NCI-H1048 (cell line): ENCODE measurements around the gene PCSK4.
"Not testable (repeated sequence)": the region's sequence is repeated elsewhere in the genome, so short reads cannot be mapped to it uniquely, and the experiment has no call there.

Experiments
- DNase-seq: peaks from one replicate; lab custom pipeline; 2025; lab: John Stamatoyannopoulos, UW

PCSK4 gene

DNA sequence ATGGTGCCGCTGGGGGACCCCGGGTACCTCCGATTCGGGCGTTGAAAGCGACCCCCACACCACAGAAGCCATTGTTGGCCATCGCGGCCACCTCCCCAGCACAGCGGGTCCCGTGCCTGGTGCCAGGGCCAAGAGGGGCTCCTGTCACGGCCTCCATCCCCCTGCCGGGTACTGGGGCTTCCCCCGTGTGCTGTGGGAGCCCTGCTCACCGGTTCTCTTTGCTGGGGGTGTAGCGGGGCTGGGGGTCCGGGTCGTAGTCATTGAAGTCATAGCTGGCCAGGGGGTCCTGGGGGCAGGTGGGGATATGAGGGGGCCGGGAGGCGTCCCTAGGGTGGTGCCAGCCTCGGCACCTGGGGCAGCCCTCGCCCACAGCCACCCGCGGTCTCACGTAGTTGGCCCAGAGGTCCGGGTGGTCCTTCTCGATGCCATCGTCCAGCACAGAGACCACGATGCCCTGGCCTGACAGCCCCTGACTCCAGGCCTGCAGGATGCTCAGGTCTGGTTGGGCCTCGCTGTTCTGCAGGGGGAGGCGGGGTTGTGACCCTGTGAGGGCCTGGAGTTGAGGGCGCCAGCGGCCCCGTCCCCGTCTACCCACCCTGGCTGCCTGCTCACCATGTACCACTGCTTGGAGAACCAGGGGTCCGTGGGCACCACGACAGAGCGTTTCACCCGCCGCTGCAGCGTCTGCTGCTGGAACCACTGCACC is 2.4 kb downstream of the PCSK4 start:
- no peak for DNase-seq

GRCh38 chr19:1486720-1487575 is 3.2 kb downstream of the PCSK4 start:
- DNase-seq: no peak

DNA sequence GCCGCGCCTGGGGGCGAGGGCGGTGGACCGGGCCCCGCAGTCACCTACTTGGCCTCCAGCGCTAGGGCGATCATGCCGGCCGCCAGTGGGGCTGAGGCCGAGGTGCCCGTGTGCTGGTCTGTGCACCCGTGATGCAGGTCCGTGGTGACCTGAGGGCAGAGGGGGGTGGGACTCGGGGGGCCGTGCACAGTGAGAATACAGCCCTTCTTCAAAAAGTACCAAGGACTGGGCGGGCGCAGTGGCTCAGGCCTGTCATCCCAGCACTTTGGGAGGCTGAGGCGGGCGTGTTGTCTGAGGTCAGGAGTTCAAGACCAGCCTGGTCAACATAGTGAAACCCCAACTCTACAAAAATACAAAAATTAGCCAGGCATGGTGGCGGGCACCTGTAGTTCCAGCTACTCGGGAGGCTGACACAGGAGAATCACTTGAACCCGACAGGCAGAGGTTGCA is 6.1 kb downstream of the PCSK4 start:
- DNase-seq: no peak

DNA sequence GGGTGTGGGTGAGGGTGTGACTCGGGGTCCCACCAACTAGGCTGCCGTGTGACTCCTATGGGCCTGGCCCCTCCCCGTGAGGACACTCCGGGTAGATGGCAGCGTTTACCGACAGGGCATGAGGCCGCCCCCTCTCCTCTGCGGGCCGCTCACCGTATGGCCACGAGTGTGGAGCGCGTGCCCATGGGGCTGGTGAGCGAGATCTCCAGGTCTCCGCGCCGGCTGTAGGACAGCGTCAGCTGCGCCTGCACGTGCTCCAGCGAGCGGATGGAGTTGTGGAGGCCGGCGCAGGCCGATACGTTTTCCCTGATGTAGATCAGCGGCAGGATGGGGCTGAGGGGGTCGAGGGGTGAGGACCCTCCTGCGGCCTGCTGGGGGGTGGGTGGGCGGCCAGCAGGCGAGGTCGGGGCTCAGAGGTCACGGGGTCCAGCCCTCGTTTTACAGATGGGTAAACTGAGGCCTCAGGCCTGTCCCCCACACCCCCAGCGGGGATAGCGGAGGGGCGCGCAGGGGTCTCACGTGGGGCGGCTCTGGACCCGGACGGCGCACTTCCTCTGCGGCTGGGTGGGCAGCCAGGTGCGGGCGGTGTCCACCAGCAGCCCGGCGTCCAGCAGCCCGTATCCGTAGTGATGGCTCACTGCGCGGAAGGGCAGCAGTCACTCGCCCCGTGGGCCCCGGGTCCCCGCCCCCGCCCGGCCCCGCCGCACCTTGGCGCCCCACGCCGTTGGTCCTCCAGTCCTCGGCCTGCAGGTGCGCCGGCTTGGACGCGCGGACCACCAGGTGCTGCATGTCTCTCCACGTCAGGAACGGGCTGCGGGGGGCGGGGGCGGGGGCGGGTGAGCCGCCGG is 6.8 kb downstream of the PCSK4 start:
- DNase-seq: no peak

DNA sequence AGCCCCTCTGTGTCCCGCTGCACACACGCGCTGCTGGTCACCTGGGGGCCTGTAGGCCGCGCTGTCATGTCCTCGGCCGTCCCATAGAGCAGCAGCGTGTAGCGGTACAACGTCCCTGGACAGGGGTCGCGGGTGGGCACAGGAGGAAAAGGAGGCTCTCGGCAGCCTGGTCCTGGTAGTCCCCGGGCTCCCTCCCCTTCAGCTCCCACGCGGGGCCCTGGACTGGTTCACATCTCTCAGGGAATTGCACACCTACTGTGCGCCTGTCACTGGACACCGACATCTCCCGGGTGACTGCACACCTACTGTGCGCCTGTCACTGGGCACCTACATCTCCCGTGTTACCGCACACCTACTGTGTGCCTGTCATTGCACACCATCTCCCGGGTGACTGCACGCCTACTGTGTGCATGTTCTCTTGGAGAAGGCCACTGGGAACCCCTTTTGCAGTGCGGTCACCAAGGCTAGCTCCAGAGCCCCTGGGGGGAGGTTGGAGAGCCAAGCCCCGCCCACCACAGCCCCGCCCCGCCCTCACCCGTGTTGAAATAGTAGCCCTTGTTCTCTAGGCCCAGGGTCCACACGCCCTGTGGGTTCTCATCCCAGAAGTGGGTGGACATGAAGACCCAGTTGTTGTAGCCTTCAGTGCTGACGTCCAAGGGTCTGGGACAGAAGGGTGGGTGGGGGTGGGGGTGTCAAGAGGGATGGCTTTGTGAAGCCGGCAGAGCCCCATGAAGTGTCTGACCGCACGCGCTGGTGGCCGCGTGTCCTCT is 7.6 kb downstream of the PCSK4 start:
- no peak for DNase-seq

- DNase-seq: no peak
Observed at GRCh38 chr19:1481893-1482360, 8.2 kb downstream of the PCSK4 start.

- no peak for DNase-seq
Observed at GRCh38 chr19:1481224-1481892, 8.8 kb downstream of the PCSK4 start.

- DNase-seq: peak; percentile 71
Observed at GRCh38 chr19:1478934-1479707, 11.0 kb downstream of the PCSK4 start, which contains the start of gene C19orf25. C19orf25 (minus strand) TSS chr19:1479215; CDS start chr19:1478903, 312 bp downstream.

- not testable (repeated sequence) for DNase-seq
Observed at GRCh38 chr19:1477056-1477455, 13.1 kb downstream of the PCSK4 start.

DNA sequence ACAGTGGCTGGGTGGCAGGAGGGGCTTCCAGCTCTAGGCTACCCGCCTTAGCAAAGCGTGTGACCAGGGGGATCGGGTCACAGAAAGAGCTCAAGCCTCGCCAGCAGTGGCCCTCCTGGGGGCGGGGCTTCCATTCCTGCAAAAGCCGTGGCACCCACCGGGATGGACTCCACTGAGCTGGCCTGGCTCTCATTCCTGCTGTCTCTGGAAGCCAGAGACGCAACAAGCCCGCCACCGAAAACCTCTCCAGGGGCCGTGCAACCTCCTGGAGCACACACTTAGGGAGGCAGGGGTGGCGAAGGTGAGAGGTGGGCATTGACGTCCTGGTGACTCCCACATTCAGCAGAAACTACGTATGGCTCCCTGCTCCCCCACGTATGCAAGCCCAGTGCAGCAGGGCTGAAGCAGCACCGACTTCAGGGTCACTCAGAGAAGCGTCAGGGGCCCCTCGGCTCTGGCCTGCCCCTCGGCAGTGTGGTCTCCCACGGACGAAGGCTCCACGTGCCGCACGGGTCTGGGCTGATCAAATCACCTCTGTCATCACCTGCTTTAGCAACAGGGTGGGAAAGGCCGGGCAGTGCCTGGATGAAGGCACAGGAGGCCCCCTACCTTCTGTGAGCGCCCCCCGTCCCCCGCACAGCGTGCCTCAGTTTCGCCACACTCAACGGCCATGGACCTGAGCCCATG is 14.3 kb downstream of the PCSK4 start:
- no peak for DNase-seq

DNA sequence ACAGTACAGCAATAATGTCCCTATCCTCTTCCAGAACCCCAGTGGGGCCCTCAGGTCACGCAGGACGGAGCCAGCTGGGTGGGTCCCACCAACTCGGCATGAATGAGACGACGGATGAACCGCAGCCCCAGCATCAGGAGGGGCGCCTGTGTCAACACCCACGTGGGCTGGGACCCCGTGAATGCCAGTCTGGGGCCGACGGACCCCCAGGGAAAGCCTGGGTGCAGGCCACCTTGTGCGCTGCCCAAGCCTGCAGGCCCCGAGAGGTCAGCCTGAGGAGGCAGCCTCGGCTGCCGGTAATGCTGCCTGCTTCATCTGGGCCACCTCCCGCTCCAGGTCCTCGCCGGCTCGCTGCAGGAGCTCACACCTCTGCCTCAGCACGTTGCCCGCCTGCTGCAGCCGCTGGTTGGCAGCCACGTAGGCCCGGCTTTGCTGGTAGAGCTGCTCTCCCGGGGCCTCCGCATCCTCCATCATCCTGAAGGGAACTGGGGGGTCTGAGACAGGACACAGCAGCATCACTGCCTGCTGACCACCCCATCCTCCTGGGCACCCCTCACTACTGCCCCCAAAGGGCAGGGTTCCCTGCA is 15.3 kb downstream of the PCSK4 start:
- DNase-seq: no peak

- no peak for DNase-seq
Observed at GRCh38 chr19:1474011-1474764, 16.0 kb downstream of the PCSK4 start.

DNA sequence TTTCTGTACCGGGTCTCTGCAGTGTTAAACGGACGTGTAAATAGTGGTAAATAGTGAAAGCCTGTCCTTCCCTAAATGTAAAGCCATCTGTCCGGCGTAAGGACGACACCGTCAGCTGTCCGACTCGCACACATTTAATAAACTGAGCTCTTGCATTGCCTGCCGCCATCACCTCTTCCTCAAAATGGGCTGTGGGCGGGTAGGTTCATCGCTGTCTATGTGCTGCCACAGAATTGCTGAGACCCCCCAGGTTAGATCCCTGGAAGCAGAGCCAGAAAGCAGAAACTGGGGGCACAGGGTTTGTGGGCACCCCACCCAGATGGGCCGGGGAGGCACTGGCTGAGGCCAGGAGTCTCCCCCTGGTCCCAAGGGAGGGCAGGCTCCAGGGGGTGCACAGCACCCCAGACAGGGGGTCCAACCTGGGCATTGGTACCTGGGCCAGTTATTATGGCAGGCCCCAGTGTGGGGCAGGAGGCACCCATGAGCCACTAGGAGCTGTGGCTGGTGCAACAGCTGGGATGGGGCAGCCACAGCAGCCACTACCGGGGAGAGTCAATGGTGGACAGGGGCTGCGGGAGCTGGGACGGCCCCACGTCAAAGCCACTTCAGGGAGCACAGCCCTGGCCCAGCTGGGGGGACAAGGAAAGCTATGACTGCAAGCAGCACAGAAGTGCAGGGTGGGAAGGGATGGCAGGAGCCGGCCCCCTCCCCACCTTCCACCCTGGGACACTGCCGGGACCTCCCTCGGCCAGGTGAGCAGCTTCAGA is 16.9 kb downstream of the PCSK4 start:
- DNase-seq: no peak

DNA sequence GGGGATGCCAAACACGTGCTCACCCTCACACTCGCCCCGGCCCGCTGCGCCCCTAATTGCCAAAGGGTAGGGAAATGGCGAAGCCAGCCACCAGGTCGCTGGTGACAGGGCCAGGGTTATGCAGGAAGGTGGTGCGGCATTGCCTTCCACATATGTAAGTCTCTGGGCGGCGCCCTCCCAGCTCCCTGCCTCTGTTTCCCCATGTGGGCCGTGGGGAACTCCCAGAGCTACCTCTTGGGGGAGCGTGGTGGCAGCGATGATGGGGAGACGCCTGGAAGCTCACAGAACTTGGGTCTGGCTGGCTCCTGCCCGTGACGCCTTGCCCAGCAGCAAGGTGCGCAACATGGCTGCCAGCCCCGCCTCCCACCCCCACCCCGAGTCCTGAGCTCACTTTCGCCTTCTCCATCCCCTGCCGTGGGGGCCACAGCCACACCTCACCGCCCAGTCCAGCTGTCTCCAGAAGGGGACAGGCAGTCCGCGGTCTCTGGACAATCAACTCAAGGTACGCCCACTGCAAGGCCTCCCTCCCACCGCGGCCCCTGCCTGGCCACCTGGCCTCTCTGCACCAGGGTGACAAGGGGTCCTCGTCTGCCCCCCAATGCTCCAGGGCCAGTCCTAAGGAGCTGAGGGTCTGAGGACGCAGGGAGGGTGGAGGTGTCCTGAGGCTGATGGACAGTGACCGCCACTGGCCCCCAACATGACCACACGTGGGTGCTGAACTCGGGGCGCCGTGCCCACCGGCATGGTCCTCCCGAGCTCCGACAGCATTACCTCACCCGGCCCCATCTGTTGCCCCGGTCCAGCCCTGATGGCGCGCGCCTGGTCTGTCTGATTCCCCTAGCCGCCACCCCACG is 17.7 kb downstream of the PCSK4 start:
- no peak for DNase-seq

DNA sequence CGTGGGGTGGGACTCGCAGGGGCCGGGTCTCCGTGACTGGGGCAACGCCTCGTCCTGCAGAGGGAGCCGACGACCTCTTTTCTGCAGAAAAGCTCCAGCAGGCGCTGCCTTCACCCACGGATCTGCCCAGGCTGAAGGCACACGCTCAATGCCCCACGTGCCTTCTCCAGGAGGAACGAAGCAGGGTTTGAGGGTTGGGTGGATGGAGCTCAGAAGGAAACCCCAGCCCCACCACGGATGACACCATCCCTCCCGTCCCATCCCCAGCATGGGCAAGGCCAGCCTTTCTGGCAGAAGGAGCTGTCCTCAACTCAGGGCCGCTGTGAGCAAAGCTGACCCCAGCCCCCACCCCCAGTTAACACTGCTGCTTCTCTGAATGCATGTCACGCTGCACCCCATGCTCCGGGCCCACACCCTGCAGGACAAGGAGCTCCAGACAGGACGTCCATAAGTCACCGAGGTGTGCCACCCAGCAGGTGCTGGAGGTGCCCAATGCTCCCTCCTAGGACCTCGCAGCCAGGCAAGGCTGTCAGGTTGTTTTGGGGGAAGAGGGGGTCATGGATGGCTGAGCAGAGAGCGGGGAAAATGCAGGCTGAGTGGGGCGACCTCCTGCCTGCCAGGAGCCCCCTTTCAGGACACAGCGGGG is 18.5 kb downstream of the PCSK4 start:
- no peak for DNase-seq

DNA sequence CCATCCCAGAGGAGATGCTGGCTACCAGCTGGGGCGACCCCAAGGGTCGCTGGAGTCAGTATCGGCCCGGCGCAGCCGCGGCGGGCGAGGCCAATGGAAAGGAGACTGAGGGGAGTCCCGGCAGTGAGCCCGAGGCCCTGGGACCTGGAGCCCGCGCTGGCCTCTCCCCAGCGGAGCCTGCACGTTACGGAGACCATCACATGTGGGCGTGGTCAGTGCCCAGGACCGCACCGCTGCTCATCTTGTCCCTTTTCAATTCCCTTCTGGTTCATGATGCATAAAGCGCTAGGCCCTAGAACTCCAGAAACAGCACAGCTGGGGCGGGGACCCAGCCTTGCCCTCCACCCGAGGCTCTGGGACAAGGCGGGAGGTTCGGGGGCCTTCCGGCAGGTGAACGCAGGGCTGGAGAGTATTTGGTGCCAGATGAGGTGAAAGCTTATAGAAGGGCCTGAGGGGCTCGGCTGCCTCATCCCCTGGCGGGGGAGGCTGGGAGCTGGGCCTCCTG is 19.1 kb downstream of the PCSK4 start:
- no peak for DNase-seq
